Smooth muscle cell (in vitro differentiated cells): ENCODE results near the gene PBX2. TPM values are rescaled to one million over a fixed set of nuclear protein-coding genes. Genes with fewer than 3 reads are reported as not detected.

Experiments used
- DNase-seq: peaks from one replicate; lab custom pipeline; 2025; ENCODE audit not compliant: unreplicated experiment; lab: John Stamatoyannopoulos, UW
- H2AFZ ChIP-seq: fragments of 200-600 bp; sonication (generic); 2 replicates; pipeline ENCODE4 v1.6.0; 2016; ENCODE audit warnings: antibody characterized with exemption, low read depth, mild to moderate bottlenecking
- H3F3A ChIP-seq: fragments of 200-600 bp; sonication (generic); 2 replicates; pipeline ENCODE4 v1.6.0; 2017; ENCODE audit warnings: antibody characterized with exemption, low read depth
- H3K27ac ChIP-seq: fragments of 200-600 bp; sonication (generic); 2 replicates; pipeline ENCODE4 v1.5.1; 2016; ENCODE audit warnings: low read depth, mild to moderate bottlenecking
- H3K27me3 ChIP-seq: fragments of 200-600 bp; sonication (generic); 2 replicates; pipeline ENCODE4 v1.6.1; 2016; ENCODE audit warnings: low read depth, mild to moderate bottlenecking
- H3K36me3 ChIP-seq: fragments of 200-600 bp; sonication (generic); 2 replicates; pipeline ENCODE4 v1.5.1; 2016; ENCODE audit warnings: low read depth
- H3K4me1 ChIP-seq: fragments of 200-600 bp; sonication (generic); 2 replicates; pipeline ENCODE4 v1.5.1; 2016; ENCODE audit warnings: low read depth
- H3K4me2 ChIP-seq: fragments of 200-600 bp; sonication (generic); 2 replicates; pipeline ENCODE4 v1.6.0; 2016; ENCODE audit warnings: mild to moderate bottlenecking
- H3K4me3 ChIP-seq: fragments of 200-600 bp; sonication (generic); 2 replicates; pipeline ENCODE4 v1.5.1; 2016; ENCODE audit warnings: mild to moderate bottlenecking
- H3K79me2 ChIP-seq: fragments of 200-600 bp; sonication (generic); 2 replicates; pipeline ENCODE4 v1.6.0; 2016; ENCODE audit warnings: low read depth, mild to moderate bottlenecking
- H3K9ac ChIP-seq: fragments of 200-600 bp; sonication (generic); 2 replicates; pipeline ENCODE4 v1.6.0; 2016; ENCODE audit warnings: low read depth
- H3K9me3 ChIP-seq: fragments of 200-600 bp; sonication (generic); replicated peaks from 2 replicates; pipeline ENCODE4 v1.5.1; 2016; ENCODE audit warnings: low read depth
- H4K20me1 ChIP-seq: fragments of 200-600 bp; sonication (generic); 2 replicates; pipeline ENCODE4 v1.6.0; 2016; ENCODE audit warnings: low read depth
- CTCF ChIP-seq: fragments of 200-600 bp; sonication (generic); IDR thresholded peaks from 2 replicates; pipeline ENCODE4 v1.5.1; 2017; ENCODE audit warnings: borderline replicate concordance, mild to moderate bottlenecking, antibody characterized with exemption; ENCODE audit not compliant: insufficient read depth, poor library complexity, severe bottlenecking
- WGBS: methylation state at CpG from one replicate; pipeline ENCODE4 v1.1.7; 2016; ENCODE audit warnings: low lambda C conversion rate; 5-methylcytosine and 5-hydroxymethylcytosine counted together
- polyA plus RNA-seq: library from polyadenylated mRNA; unstranded; fragments of >200 nt; fragmentation: Nextera tagmentation; extraction: Ambion mirVana; gene quantifications from 2 replicates; pipeline ENCODE4 v1.2.1, GENCODE V29; 2016
- total RNA-seq: library from RNA; depleted of rRNA; stranded (reverse); fragments of >200 nt; gene quantifications from 2 replicates; pipeline ENCODE4 v1.2.3, GENCODE V29; 2014

PBX2 gene
- total and polyA plus RNA-seq, 2 experiments from 2014 or later, result 14.0 to 43.6 TPM

GRCh38 chr6:32170294-32170693 is 19.7 kb downstream of the PBX2 start:
- Histone ChIP-seq H3K27me3 (no peaks in the 10 kb centered on the region), H3K9me3 (no peaks in the 10 kb centered on the region), H3K9ac (no peak overlapping the region), H3K4me2 (no peak overlapping the region), H3F3A (peaks cover 8% of the 10 kb centered on the region), H4K20me1 (no peaks in the 10 kb centered on the region), H3K4me1 (peaks cover 8% of the 10 kb centered on the region), H3K27ac (no peak overlapping the region), H3K36me3 (no peaks in the 10 kb centered on the region), H2AFZ (no peak overlapping the region), H3K79me2 (peaks cover 35% of the 10 kb centered on the region), H3K4me3 (no peak overlapping the region)
- no peak for TF ChIP-seq CTCF
- DNase-seq, result no peak
- 83% methylated on average over 11 of the region's 11 CpGs for WGBS

GRCh38 chr6:32168807-32169591 is 21.0 kb downstream of the PBX2 start:
- 85% methylated on average over 11 of the region's 11 CpGs for WGBS
- DNase-seq, result no peak
- Histone ChIP-seq H4K20me1 (no peaks in the 10 kb centered on the region), H3K79me2 (peaks cover 22% of the 10 kb centered on the region), H3K4me1 (no peaks in the 10 kb centered on the region), H3K36me3 (no peaks in the 10 kb centered on the region), H3K9ac (no peak overlapping the region), H3F3A (peaks cover 8% of the 10 kb centered on the region), H3K9me3 (no peaks in the 10 kb centered on the region), H3K27me3 (no peaks in the 10 kb centered on the region), H3K27ac (no peak overlapping the region), H3K4me2 (no peak overlapping the region), H2AFZ (no peak overlapping the region), H3K4me3 (no peak overlapping the region)
- TF ChIP-seq CTCF, result no peak

- H3K4me2 ChIP-seq, result no peak overlapping the region
- peak overlapping the region; percentile 12 for H3K27ac ChIP-seq
- WGBS, result 86% methylated on average over 2 of the region's 2 CpGs
- DNase-seq, result no peak
- peaks cover 8% of the 10 kb centered on the region for H3F3A ChIP-seq
- TF ChIP-seq CTCF, result no peak
- no peak overlapping the region for H3K4me3 ChIP-seq
- no peaks in the 10 kb centered on the region for H3K36me3 ChIP-seq
- no peak overlapping the region for H2AFZ ChIP-seq
- no peaks in the 10 kb centered on the region for H3K27me3 ChIP-seq
- H3K9me3 ChIP-seq, result no peaks in the 10 kb centered on the region
- H4K20me1 ChIP-seq, result no peaks in the 10 kb centered on the region
- H3K9ac ChIP-seq, result no peak overlapping the region
- H3K4me1 ChIP-seq, result no peaks in the 10 kb centered on the region
- peaks cover 15% of the 10 kb centered on the region for H3K79me2 ChIP-seq
These were observed 21.7 kb downstream of the PBX2 start for GRCh38 chr6:32168350-32168749.
